Inferior parietal cortex (tissue), 1 donor: ENCODE results near the gene KCNQ4.

ENCODE experiments used
- DNase-seq: peaks from one replicate; pipeline ENCODE4 v3.0.0-alpha.2; 2016; ENCODE audit errors: extremely low spot score

Gene KCNQ4

GRCh38 chr1:40838980-40839942 lies 55.7 kb downstream of the KCNQ4 start:
- no peak for DNase-seq

- no peak for DNase-seq
These were observed 56.4 kb downstream of the KCNQ4 start for GRCh38 chr1:40839943-40840335.

GRCh38 chr1:40840526-40841323 lies 57.1 kb downstream of the KCNQ4 start:
- DNase-seq = no peak

GRCh38 chr1:40841602-40842001 lies 58.0 kb downstream of the KCNQ4 start:
- DNase-seq = no peak

- no peak for DNase-seq
These were observed 58.6 kb downstream of the KCNQ4 start for GRCh38 chr1:40842207-40842606.

- DNase-seq = no peak
These were observed 59.1 kb downstream of the KCNQ4 start for GRCh38 chr1:40842691-40843090.

- DNase-seq = no peak
These were observed 60.5 kb downstream of the KCNQ4 start for GRCh38 chr1:40844079-40844478.

- no peak for DNase-seq
These were observed 61.6 kb downstream of the KCNQ4 start for GRCh38 chr1:40844887-40845878.

- DNase-seq = no peak
These were observed 62.3 kb downstream of the KCNQ4 start for GRCh38 chr1:40845895-40846294.

GRCh38 chr1:40847023-40847745 lies 63.6 kb downstream of the KCNQ4 start:
- DNase-seq = no peak

GRCh38 chr1:40848530-40849189 lies 65.1 kb downstream of the KCNQ4 start:
- peak; percentile 76 for DNase-seq

- DNase-seq = peak; percentile 88
These were observed 66.4 kb downstream of the KCNQ4 start for GRCh38 chr1:40849801-40850592.

- DNase-seq = no peak
These were observed 68.1 kb downstream of the KCNQ4 start for GRCh38 chr1:40851643-40852042.

- DNase-seq = no peak
These were observed 69.7 kb downstream of the KCNQ4 start for GRCh38 chr1:40853113-40853884.

- no peak for DNase-seq
These were observed 70.2 kb downstream of the KCNQ4 start for GRCh38 chr1:40853885-40854170.

GRCh38 chr1:40855513-40855912 lies 71.9 kb downstream of the KCNQ4 start:
- DNase-seq = no peak

- DNase-seq = no peak
These were observed 72.5 kb downstream of the KCNQ4 start for GRCh38 chr1:40856116-40856515.

- DNase-seq = no peak
These were observed 73.2 kb downstream of the KCNQ4 start for GRCh38 chr1:40856656-40857302.
